GM13977 (cell line): ENCODE measurements around the gene PXT1.
"Not testable (repeated sequence)": the region's sequence is repeated elsewhere in the genome, so short reads cannot be mapped to it uniquely, and the experiment has no call there.

Experiments
- DNase-seq: peaks from one replicate; pipeline ENCODE4 v3.0.0; 2012; ENCODE audit warnings: low spot score
- in situ Hi-C: fragments of 300-500 bp; cut with MboI; formaldehyde crosslinking; loops from one replicate; pipeline ENCODE4 v1.12.0; 2022; ENCODE audit warnings: low sequenced_read_pairs, low pct_unique_long_range_greater_than_20kb, mixed read lengths, inconsistent platforms; ENCODE audit not compliant: unreplicated experiment
- TF ChIP-seq, protein P1 (sequence below): IDR thresholded peaks from 2 replicates; pipeline ENCODE4 v1.5.1; 2012; ENCODE audit warnings: mild to moderate bottlenecking, control low read depth; ENCODE audit not compliant: insufficient read depth; ENCODE audit errors: extremely low read depth, missing control alignments

Gene PXT1

DNA sequence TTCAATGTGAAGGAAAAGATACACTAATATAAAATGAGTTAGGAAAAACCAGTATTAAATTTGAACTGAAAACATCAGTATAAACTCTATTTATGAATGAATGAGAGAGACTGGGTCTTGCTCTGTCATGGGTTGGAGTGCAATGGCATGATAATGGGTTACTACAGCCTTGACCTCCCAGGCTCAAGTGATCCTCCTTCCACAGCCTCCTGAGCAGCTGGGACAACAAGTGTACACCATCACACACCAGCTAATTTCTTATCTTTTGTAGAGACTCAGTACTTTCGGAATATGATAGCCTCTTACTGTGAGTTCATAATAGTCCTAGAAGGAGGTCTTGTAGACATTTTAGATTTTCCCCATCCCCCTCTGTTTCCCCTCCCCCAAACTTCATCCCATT is 21.6 kb upstream of the PXT1 start:
- no peak for DNase-seq
- in situ Hi-C loops, result no loop called here
- TF ChIP-seq, protein P1, sequence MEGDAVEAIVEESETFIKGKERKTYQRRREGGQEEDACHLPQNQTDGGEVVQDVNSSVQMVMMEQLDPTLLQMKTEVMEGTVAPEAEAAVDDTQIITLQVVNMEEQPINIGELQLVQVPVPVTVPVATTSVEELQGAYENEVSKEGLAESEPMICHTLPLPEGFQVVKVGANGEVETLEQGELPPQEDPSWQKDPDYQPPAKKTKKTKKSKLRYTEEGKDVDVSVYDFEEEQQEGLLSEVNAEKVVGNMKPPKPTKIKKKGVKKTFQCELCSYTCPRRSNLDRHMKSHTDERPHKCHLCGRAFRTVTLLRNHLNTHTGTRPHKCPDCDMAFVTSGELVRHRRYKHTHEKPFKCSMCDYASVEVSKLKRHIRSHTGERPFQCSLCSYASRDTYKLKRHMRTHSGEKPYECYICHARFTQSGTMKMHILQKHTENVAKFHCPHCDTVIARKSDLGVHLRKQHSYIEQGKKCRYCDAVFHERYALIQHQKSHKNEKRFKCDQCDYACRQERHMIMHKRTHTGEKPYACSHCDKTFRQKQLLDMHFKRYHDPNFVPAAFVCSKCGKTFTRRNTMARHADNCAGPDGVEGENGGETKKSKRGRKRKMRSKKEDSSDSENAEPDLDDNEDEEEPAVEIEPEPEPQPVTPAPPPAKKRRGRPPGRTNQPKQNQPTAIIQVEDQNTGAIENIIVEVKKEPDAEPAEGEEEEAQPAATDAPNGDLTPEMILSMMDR, result no peak

DNA sequence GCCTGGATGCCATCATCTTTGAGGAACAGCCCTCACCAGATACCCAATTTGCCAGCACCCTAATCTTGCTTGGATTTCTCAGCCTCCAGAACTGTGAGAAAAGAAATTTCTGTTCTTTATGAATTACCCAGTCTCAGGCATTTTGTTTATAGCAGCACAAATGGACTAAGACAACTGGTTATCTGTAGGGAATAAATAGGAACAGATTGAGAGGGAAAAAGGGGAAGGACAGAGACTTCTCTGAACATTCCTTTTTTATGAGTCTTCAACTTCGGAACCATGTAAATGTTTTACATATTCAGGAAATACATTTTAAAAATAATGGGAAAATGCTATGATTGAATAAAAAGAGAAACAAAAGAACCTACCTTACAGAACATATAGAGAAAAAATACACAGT is 21.0 kb upstream of the PXT1 start:
- in situ Hi-C loops, result no loop called here
- DNase-seq, result no peak
- TF ChIP-seq, protein P1, result no peak

DNA sequence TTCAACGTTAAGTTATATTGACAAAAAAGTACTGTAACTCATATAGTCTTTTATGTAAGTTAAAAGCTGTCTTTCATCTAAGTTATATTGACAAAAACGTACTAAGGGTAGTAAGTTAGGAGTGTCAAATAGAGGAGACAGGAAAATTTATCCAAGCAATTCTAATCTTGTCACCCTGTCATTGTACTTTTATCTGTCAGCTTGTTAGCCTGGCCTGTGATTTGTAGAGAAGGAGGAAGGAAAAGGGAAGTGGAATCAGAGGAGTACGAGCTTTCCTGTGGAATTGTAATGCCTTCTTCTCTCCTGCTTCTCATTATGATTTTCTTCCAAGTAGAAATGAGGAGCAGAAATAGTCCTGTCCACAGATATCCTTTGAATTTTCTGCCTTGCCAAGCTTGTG is 19.0 kb upstream of the PXT1 start:
- DNase-seq, result no peak
- TF ChIP-seq, protein P1, result no peak
- in situ Hi-C loops, result no loop called here

DNA sequence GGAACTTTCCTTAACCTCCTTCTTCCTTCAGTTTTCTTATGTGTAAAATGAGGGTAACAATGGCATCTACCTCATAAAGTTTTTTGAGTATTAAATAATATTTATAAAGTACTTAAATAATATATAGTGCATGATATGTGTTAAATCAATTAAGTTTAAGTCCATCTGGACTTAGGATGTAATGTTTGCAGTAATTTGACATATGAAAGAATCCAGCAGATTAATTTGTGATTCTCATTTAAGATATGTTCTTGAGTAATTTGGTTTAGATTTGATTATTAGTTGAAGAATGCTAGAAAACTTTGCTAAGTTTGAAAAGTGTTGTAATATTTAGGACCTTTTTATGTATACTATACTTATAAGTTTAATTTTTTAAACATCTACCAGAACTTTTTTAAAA is 18.3 kb upstream of the PXT1 start:
- no peak for DNase-seq
- TF ChIP-seq, protein P1, result no peak
- in situ Hi-C loops, result no loop called here

- TF ChIP-seq, protein P1, result no peak
- no peak for DNase-seq
- in situ Hi-C loops, result no loop called here
Measured at GRCh38 chr6:36459501-36459900, 16.8 kb upstream of the PXT1 start.

- in situ Hi-C loops, result no loop called here
- DNase-seq, result no peak
- TF ChIP-seq, protein P1, result no peak
Measured at GRCh38 chr6:36455486-36456027, 12.9 kb upstream of the PXT1 start.

GRCh38 chr6:36452897-36453296 is 10.2 kb upstream of the PXT1 start:
- DNase-seq, in situ Hi-C loops: not testable (repeated sequence)

DNA sequence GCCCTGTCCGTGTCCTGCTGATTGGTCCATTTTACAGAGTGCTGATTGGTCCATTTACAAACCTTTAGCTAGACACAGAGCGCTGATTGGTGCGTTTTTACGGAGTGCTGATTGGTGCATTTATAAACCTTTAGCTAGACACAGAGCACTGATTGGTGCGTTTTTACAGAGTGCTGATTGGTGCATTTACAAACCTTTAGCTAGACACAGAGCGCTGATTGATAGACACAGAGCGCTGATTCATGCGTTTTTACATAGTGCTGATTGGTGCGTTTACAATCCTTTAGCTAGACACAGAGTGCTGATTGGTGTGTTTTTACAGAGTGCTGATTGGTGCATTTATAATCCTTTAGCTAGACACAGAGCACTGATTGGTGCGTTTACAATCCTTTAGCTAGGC is 6.5 kb upstream of the PXT1 start:
- in situ Hi-C loops, result not testable (repeated sequence)

More for the DNA sequence above, 6.5 kb upstream of the PXT1 start:
- DNase-seq, result not testable (repeated sequence)
